ENCODE results near the gene TMPRSS13. TPM values are rescaled to one million over a fixed set of nuclear protein-coding genes. Genes with fewer than 3 reads are reported as not detected.

The TMPRSS13 gene
- total and polyA plus RNA-seq, 8 donors, result 1.4 to 8.2 (median 2.3) TPM

- no peak for TF ChIP-seq CTCF (IDR thresholded peaks at IDR 0.05)
- H3K4me3 ChIP-seq, result no peak overlapping the region
- intact Hi-C loops (cut with DNase I), result no loop called here
- no peaks in the 10 kb centered on the region for H3K36me3 ChIP-seq
- FAIRE-seq, result no peak
- H3K27ac ChIP-seq, result no peak overlapping the region
- DNase-seq, result no peak
- H3K27me3 ChIP-seq, result no peaks in the 10 kb centered on the region
- WGBS, 2 donors, result 72 to 77% methylated on average over 20 of the region's 20 CpGs
- no peak for ATAC-seq
- H3K4me1 ChIP-seq, result no peaks in the 10 kb centered on the region
- H3K9me3 ChIP-seq, result no peaks in the 10 kb centered on the region
Observed at GRCh38 chr11:117909611-117910382, 19.4 kb downstream of the TMPRSS13 start.

GRCh38 chr11:117908959-117909610, 20.1 kb downstream of the TMPRSS13 start:
- no peak for TF ChIP-seq CTCF (IDR thresholded peaks at IDR 0.05)
- intact Hi-C loops (cut with DNase I), result no loop called here
- no peak overlapping the region for H3K4me3 ChIP-seq
- ATAC-seq (no peak), FAIRE-seq (no peak), DNase-seq (no peak)
- H3K36me3 ChIP-seq, result no peaks in the 10 kb centered on the region
- no peaks in the 10 kb centered on the region for H3K27me3 ChIP-seq
- no peaks in the 10 kb centered on the region for H3K4me1 ChIP-seq
- 68 to 77% methylated on average over 4 of the region's 4 CpGs for WGBS, 2 donors
- no peaks in the 10 kb centered on the region for H3K9me3 ChIP-seq
- H3K27ac ChIP-seq, result no peak overlapping the region

- no peak for FAIRE-seq
- no peak for ATAC-seq
- TF ChIP-seq CTCF (IDR thresholded peaks at IDR 0.05), result no peak
- H3K4me3 ChIP-seq, result no peak overlapping the region
- H3K27me3 ChIP-seq, result no peaks in the 10 kb centered on the region
- no peaks in the 10 kb centered on the region for H3K4me1 ChIP-seq
- intact Hi-C loops (cut with DNase I), result no loop called here
- no peak overlapping the region for H3K27ac ChIP-seq
- no peak for DNase-seq
- H3K9me3 ChIP-seq, result no peaks in the 10 kb centered on the region
- WGBS, 2 donors, result 71 to 80% methylated on average over 17 of the region's 17 CpGs
- no peaks in the 10 kb centered on the region for H3K36me3 ChIP-seq
Observed at GRCh38 chr11:117908109-117908895, 20.9 kb downstream of the TMPRSS13 start.

- no peaks in the 10 kb centered on the region for H3K9me3 ChIP-seq
- H3K36me3 ChIP-seq, result no peaks in the 10 kb centered on the region
- DNase-seq (peak in 5 of 6 donors; percentile 48 to 82 (median 68)), FAIRE-seq (no peak), ATAC-seq (peak; percentile 72 to 97 (median 94))
- intact Hi-C loops (cut with DNase I), result no loop called here
- no peaks in the 10 kb centered on the region for H3K4me1 ChIP-seq
- no peak overlapping the region for H3K27ac ChIP-seq
- TF ChIP-seq CTCF (IDR thresholded peaks at IDR 0.05), result no peak
- H3K4me3 ChIP-seq, result no peak overlapping the region
- no peaks in the 10 kb centered on the region for H3K27me3 ChIP-seq
- 34 to 35% methylated on average over 24 of the region's 24 CpGs for WGBS, 2 donors
Observed at GRCh38 chr11:117907276-117908108, 21.7 kb downstream of the TMPRSS13 start.
